Endothelial cell of umbilical vein (primary cell): Measurements from ENCODE around the gene COL20A1. TPM values are rescaled to one million over a fixed set of nuclear protein-coding genes. Genes with fewer than 3 reads are reported as not detected.

Source experiments
- BruUV-seq: library from RNA; stranded (reverse); fragments of 400-500 nt; replicated peaks from 2 replicates; lab custom pipeline; 2021; lab: Mats Ljungman, UMichigan
- CTCF ChIA-PET: fragments of 300-600, 350-600 bp; sonication (Branson Sonifier 250); formaldehyde crosslinking; loops from one replicate; lab custom pipeline; 2021; ENCODE audit warnings: antibody characterized with exemption, inconsistent platforms; lab: Charles Lee
- POLR2A ChIA-PET: fragments of 300-600, 350-600 bp; sonication (Branson Sonifier 250); formaldehyde crosslinking; loops from one replicate; lab custom pipeline; 2021; ENCODE audit warnings: antibody characterized with exemption, inconsistent platforms; lab: Charles Lee
- DNase-seq: peaks from one replicate; pipeline ENCODE4 v3.0.0-alpha.2; 2011; ENCODE audit warnings: low read depth, low spot score
- FAIRE-seq: peaks from 2 replicates; lab custom pipeline; 2011; peaks lifted over from hg19 to GRCh38; lab: Jason Lieb, UNC
- H2AFZ ChIP-seq: 2 replicates; pipeline ENCODE4 v1.6.0; 2012; ENCODE audit warnings: low read depth, low read length, control low read depth, inconsistent platforms
- H3K27ac ChIP-seq: 2 replicates; pipeline ENCODE4 v1.5.1; 2011; ENCODE audit warnings: low read depth, mild to moderate bottlenecking, control low read depth, low read length, moderate library complexity; ENCODE audit not compliant: insufficient read depth
- H3K27me3 ChIP-seq, 2 experiments: 2 replicates each; pipeline versions ENCODE4 v1.6.0 to v1.6.1; 2011; ENCODE audit warnings: low read length in 2 of 2, mixed read lengths in 1 of 2; ENCODE audit not compliant: control insufficient read depth in 2 of 2, insufficient read depth in 2 of 2
- H3K36me3 ChIP-seq, 2 experiments: 2 replicates in 1 of 2; 3 replicates in 1 of 2; pipeline ENCODE4 v1.5.1; 2011; ENCODE audit warnings: low read length in 2 of 2, mild to moderate bottlenecking in 1 of 2, moderate library complexity in 1 of 2; ENCODE audit not compliant: control insufficient read depth in 2 of 2, insufficient read depth in 2 of 2; ENCODE audit errors: extremely low read depth in 1 of 2
- H3K4me1 ChIP-seq: 3 replicates; pipeline ENCODE4 v1.5.1; 2011; ENCODE audit warnings: mild to moderate bottlenecking, low read length; ENCODE audit not compliant: control insufficient read depth, insufficient read depth; ENCODE audit errors: extremely low read depth
- H3K4me2 ChIP-seq: 2 replicates; pipeline ENCODE4 v1.6.1; 2011; ENCODE audit warnings: low read length, control low read depth, mixed read lengths; ENCODE audit not compliant: insufficient read depth
- H3K4me3 ChIP-seq, 3 experiments: fragments of 200-600 bp in 1 of 3; sonication (generic), shearing (Covaris generic) in 1 of 3; replicated peaks in 1 of 3; 2 replicates each; pipeline ENCODE4 v1.5.1; 2011 to 2016; ENCODE audit warnings: control low read depth in 3 of 3, low read length in 3 of 3, mild to moderate bottlenecking in 2 of 3, inconsistent platforms in 1 of 3, low read depth in 1 of 3, moderate library complexity in 1 of 3; ENCODE audit not compliant: insufficient read depth in 1 of 3
- H3K79me2 ChIP-seq: 2 replicates; pipeline ENCODE4 v1.6.0; 2012; ENCODE audit warnings: low read length, inconsistent platforms; ENCODE audit not compliant: control insufficient read depth, insufficient read depth
- H3K9ac ChIP-seq: replicated peaks from 2 replicates; pipeline ENCODE3; 2011; ENCODE audit warnings: low read length, control low read depth; ENCODE audit not compliant: insufficient read depth; ENCODE audit errors: extremely low read depth
- H3K9me1 ChIP-seq: replicated peaks from 3 replicates; pipeline ENCODE4 v1.6.0; 2011; ENCODE audit warnings: mild to moderate bottlenecking, low read length; ENCODE audit not compliant: control insufficient read depth, insufficient read depth; ENCODE audit errors: extremely low read depth
- H3K9me3 ChIP-seq: replicated peaks from 2 replicates; pipeline ENCODE4 v1.5.1; 2012; ENCODE audit warnings: low read length, inconsistent platforms; ENCODE audit not compliant: control insufficient read depth, insufficient read depth
- H4K20me1 ChIP-seq: replicated peaks from 2 replicates; pipeline ENCODE3; 2011; ENCODE audit warnings: mild to moderate bottlenecking, low read length; ENCODE audit not compliant: control insufficient read depth, insufficient read depth; ENCODE audit errors: extremely low read depth
- CTCF ChIP-seq, 2 donors: IDR thresholded peaks; 1 replicate in 1 of 2; 2 replicates in 1 of 2; pipeline ENCODE4 v1.5.1; 2011; ENCODE audit warnings: low read length in 2 of 2, mild to moderate bottlenecking in 2 of 2, moderate library complexity in 2 of 2, control low read depth in 1 of 2, inconsistent platforms in 1 of 2, low read depth in 1 of 2; ENCODE audit not compliant: insufficient read depth in 1 of 2; ENCODE audit errors: extremely low read depth in 1 of 2
- EZH2 ChIP-seq: IDR thresholded peaks from 2 replicates; pipeline ENCODE4 v1.6.1; 2012; ENCODE audit warnings: borderline replicate concordance, low read depth, mild to moderate bottlenecking, moderate library complexity, low read length, inconsistent platforms; ENCODE audit not compliant: severe bottlenecking
- FOS ChIP-seq: IDR thresholded peaks from 2 replicates; pipeline ENCODE4 v1.6.1; 2011; ENCODE audit warnings: mild to moderate bottlenecking, low read length, moderate library complexity, borderline replicate concordance; ENCODE audit not compliant: insufficient read depth
- GATA2 ChIP-seq: IDR thresholded peaks from 2 replicates; pipeline ENCODE4 v1.7.0; 2011; ENCODE audit warnings: low read depth, mild to moderate bottlenecking, moderate library complexity, mixed read lengths, low read length; ENCODE audit not compliant: insufficient read length, insufficient read depth
- JUN ChIP-seq: IDR thresholded peaks from 2 replicates; pipeline ENCODE4 v1.6.1; 2011; ENCODE audit warnings: borderline replicate concordance, low read depth; ENCODE audit not compliant: insufficient read length, insufficient read depth
- MAX ChIP-seq: IDR thresholded peaks from 2 replicates; pipeline ENCODE4 v1.6.1; 2011; ENCODE audit not compliant: insufficient read depth, insufficient read length
- MYC ChIP-seq: IDR thresholded peaks from one replicate; pipeline ENCODE4 v1.6.1; 2011; ENCODE audit warnings: mild to moderate bottlenecking, low read depth, low read length
- POLR2A ChIP-seq: IDR thresholded peaks from 2 replicates; pipeline ENCODE4 v1.6.1; 2012; ENCODE audit warnings: low read depth, mild to moderate bottlenecking, control low read depth, low read length
- POLR2AphosphoS5 ChIP-seq: IDR thresholded peaks from 2 replicates; pipeline ENCODE4 v1.6.1; 2012; ENCODE audit warnings: low read depth, mild to moderate bottlenecking, control low read depth, low read length, moderate library complexity; ENCODE audit not compliant: insufficient read depth
- dilution Hi-C: fragments of 300-500 bp; cut with MboI; formaldehyde crosslinking; loops from one replicate; pipeline ENCODE4 v1.15.0; 2019; ENCODE audit warnings: low sequenced_read_pairs; ENCODE audit not compliant: extremely low pct_ligation_motif_present
- intact Hi-C: fragments of 100-400 bp; cut with micrococcal nuclease; formaldehyde crosslinking; loops from one replicate; pipeline ENCODE4 v1.10.0; 2022
- polyA plus RNA-seq, 4 experiments: library from polyadenylated mRNA; depleted of rRNA in 3 of 4; stranded (reverse) in 3 of 4; unstranded in 1 of 4; fragments of >200 nt; gene quantifications; 2 replicates each; pipeline versions ENCODE4 v1.2.1 to v1.2.3, GENCODE V29; 2011 to 2012; ENCODE audit warnings: missing spikeins in 1 of 4
- total RNA-seq: library from RNA; stranded (reverse); gene quantifications from 2 replicates; pipeline ENCODE4 v1.2.3, GENCODE V29; 2021

Gene COL20A1
- total and polyA plus RNA-seq, 2 donors (not counting 3 experiments of a cell fraction or from before 2014, with no cell fraction given) = not detected

GRCh38 chr20:63298731-63299312 lies 5.8 kb downstream of the COL20A1 start:
- CTCF ChIA-PET = interaction anchor here (1.2 to 7.8 kb wide), 2 partner anchors 11 to 76 kb away, joined by 5 to 45 read pairs; no protein-coding TSS in a partner anchor
- H3K27me3 ChIP-seq = peaks cover 8 to 12% of the 10 kb centered on the region in 2 experiments
- H3K4me2 ChIP-seq = no peak overlapping the region
- H3K4me1 ChIP-seq = no peaks in the 10 kb centered on the region
- dilution Hi-C loops = no loop called here
- intact Hi-C loops = no loop called here
- no peak overlapping the region for H3K9ac ChIP-seq
- BruUV-seq = no TSS peak
- no peak for TF ChIP-seq FOS
- TF ChIP-seq MYC = no peak
- TF ChIP-seq EZH2 = no peak
- TF ChIP-seq GATA2 = no peak
- TF ChIP-seq CTCF (IDR thresholded peaks at IDR 0.05; ENCODE audit: extremely low read depth in 1 of 2, insufficient read depth in 1 of 2, low read depth in 1 of 2, low read length in 2 of 2) = no peak
- no peak for TF ChIP-seq MAX
- no peak for TF ChIP-seq JUN
- no peak for TF ChIP-seq POLR2AphosphoS5
- no peak for TF ChIP-seq POLR2A
- no peak overlapping the region for H2AFZ ChIP-seq
- no peak overlapping the region for H3K27ac ChIP-seq
- no peaks in the 10 kb centered on the region for H3K79me2 ChIP-seq
- FAIRE-seq = no peak
- H3K9me3 ChIP-seq = no peaks in the 10 kb centered on the region
- DNase-seq = no peak
- no peaks in the 10 kb centered on the region for H4K20me1 ChIP-seq
- H3K9me1 ChIP-seq = no peaks in the 10 kb centered on the region
- POLR2A ChIA-PET = no interaction called here
- H3K36me3 ChIP-seq = no peaks in the 10 kb centered on the region
- H3K4me3 ChIP-seq = no peak overlapping the region
